ENCODE data around the gene ATP9A.

Gene ATP9A

GRCh38 chr20:51654060-51654459 lies 114.1 kb downstream of the ATP9A start:
- Histone ChIP-seq H4K20me1 (ENCODE audit: insufficient read depth) (no peaks in the 10 kb centered on the region), H3K4me3 (IDR thresholded peaks at IDR 0.05; ENCODE audit: insufficient read depth, low read depth, low read length) (no peak overlapping the region), H3K27ac (no peak overlapping the region), H3K36me3 (ENCODE audit: insufficient read depth) (no peaks in the 10 kb centered on the region), H3K4me2 (no peak overlapping the region), H3K4me1 (ENCODE audit: low read depth, poor library complexity, severe bottlenecking) (no peaks in the 10 kb centered on the region), H3K9ac (no peak overlapping the region), H3K79me2 (ENCODE audit: insufficient read depth, low read depth) (no peaks in the 10 kb centered on the region), H3K27me3 (ENCODE audit: insufficient read depth, low read depth) (no peaks in the 10 kb centered on the region), H2AFZ (ENCODE audit: low read depth) (no peak overlapping the region)
- no peak for TF ChIP-seq CTCF (conservative IDR thresholded peaks at IDR 0.05; ENCODE audit: low read depth, low read length)

GRCh38 chr20:51653226-51653625 lies 115.0 kb downstream of the ATP9A start:
- H3K4me1 ChIP-seq (ENCODE audit: low read depth, poor library complexity, severe bottlenecking), result no peaks in the 10 kb centered on the region

GRCh38 chr20:51651921-51652549 lies 116.2 kb downstream of the ATP9A start:
- Histone ChIP-seq H3K36me3 (ENCODE audit: insufficient read depth) (no peaks in the 10 kb centered on the region), H3K27me3 (ENCODE audit: insufficient read depth, low read depth) (no peaks in the 10 kb centered on the region), H3K79me2 (ENCODE audit: insufficient read depth, low read depth) (no peaks in the 10 kb centered on the region), H2AFZ (ENCODE audit: low read depth) (no peak overlapping the region), H4K20me1 (ENCODE audit: insufficient read depth) (no peaks in the 10 kb centered on the region), H3K4me1 (ENCODE audit: low read depth, poor library complexity, severe bottlenecking) (no peaks in the 10 kb centered on the region), H3K4me3 (IDR thresholded peaks at IDR 0.05; ENCODE audit: insufficient read depth, low read depth, low read length) (no peak overlapping the region), H3K27ac (no peak overlapping the region), H3K9ac (no peak overlapping the region), H3K4me2 (no peak overlapping the region)
- TF ChIP-seq CTCF (conservative IDR thresholded peaks at IDR 0.05; ENCODE audit: low read depth, low read length), result no peak

More at GRCh38 chr20:51653226-51653625, 115.0 kb downstream of the ATP9A start:
- H3K9ac ChIP-seq, result no peak overlapping the region
- no peaks in the 10 kb centered on the region for H3K79me2 ChIP-seq (ENCODE audit: insufficient read depth, low read depth)
- no peaks in the 10 kb centered on the region for H3K27me3 ChIP-seq (ENCODE audit: insufficient read depth, low read depth)
- no peaks in the 10 kb centered on the region for H3K36me3 ChIP-seq (ENCODE audit: insufficient read depth)
- H2AFZ ChIP-seq (ENCODE audit: low read depth), result no peak overlapping the region
- no peak overlapping the region for H3K4me2 ChIP-seq
- H3K4me3 ChIP-seq (IDR thresholded peaks at IDR 0.05; ENCODE audit: insufficient read depth, low read depth, low read length), result no peak overlapping the region
- no peak overlapping the region for H3K27ac ChIP-seq
- H4K20me1 ChIP-seq (ENCODE audit: insufficient read depth), result no peaks in the 10 kb centered on the region
- TF ChIP-seq CTCF (conservative IDR thresholded peaks at IDR 0.05; ENCODE audit: low read depth, low read length), result no peak

- H2AFZ ChIP-seq (ENCODE audit: low read depth), result no peak overlapping the region
- no peak overlapping the region for H3K4me3 ChIP-seq (IDR thresholded peaks at IDR 0.05; ENCODE audit: insufficient read depth, low read depth, low read length)
- no peaks in the 10 kb centered on the region for H3K79me2 ChIP-seq (ENCODE audit: insufficient read depth, low read depth)
- no peak overlapping the region for H3K4me2 ChIP-seq
- no peak overlapping the region for H3K9ac ChIP-seq
- H3K27me3 ChIP-seq (ENCODE audit: insufficient read depth, low read depth), result no peaks in the 10 kb centered on the region
- no peak overlapping the region for H3K27ac ChIP-seq
- no peaks in the 10 kb centered on the region for H4K20me1 ChIP-seq (ENCODE audit: insufficient read depth)
- no peaks in the 10 kb centered on the region for H3K4me1 ChIP-seq (ENCODE audit: low read depth, poor library complexity, severe bottlenecking)
- no peak for TF ChIP-seq CTCF (conservative IDR thresholded peaks at IDR 0.05; ENCODE audit: low read depth, low read length)
- H3K36me3 ChIP-seq (ENCODE audit: insufficient read depth), result no peaks in the 10 kb centered on the region
These were observed 117.5 kb downstream of the ATP9A start for GRCh38 chr20:51650685-51651134.

Measured in KMS-11 (cell line).